ENCODE data around the gene CCDC13.

CCDC13 gene

GRCh38 chr3:42732829-42733459, 40.1 kb downstream of the CCDC13 start:
- no peak for DNase-seq

DNA sequence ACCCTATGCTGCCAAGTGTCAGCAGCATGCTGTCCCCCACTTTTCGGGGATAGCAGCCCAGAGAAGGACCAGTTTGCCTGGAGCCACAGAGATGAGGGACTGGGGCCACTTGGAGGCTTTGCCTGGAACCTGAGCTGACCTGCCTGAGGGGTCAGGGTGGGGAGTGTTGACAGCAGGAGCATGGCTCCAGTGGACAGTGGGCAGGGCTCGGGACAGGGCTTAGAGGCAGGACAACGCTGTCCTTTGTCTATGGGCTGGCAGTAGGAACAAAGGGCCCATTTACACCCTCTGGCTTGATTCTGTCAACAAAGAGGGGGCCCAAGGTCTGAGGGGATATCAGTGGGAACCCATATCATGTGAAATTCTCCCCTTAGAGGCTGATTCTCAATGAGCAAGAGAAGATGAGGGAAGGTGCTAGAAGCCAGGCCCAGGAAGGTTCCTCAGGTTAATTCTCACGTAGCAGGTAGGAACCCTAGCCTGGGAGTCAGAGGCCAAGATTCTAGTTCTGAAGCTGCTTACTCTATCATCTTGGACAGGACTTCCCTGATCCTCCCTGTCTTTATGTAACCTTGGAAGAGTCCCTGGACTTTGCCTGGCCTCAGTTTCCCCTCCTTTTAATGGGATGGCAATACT, 40.7 kb downstream of the CCDC13 start:
- no peak for DNase-seq

DNA sequence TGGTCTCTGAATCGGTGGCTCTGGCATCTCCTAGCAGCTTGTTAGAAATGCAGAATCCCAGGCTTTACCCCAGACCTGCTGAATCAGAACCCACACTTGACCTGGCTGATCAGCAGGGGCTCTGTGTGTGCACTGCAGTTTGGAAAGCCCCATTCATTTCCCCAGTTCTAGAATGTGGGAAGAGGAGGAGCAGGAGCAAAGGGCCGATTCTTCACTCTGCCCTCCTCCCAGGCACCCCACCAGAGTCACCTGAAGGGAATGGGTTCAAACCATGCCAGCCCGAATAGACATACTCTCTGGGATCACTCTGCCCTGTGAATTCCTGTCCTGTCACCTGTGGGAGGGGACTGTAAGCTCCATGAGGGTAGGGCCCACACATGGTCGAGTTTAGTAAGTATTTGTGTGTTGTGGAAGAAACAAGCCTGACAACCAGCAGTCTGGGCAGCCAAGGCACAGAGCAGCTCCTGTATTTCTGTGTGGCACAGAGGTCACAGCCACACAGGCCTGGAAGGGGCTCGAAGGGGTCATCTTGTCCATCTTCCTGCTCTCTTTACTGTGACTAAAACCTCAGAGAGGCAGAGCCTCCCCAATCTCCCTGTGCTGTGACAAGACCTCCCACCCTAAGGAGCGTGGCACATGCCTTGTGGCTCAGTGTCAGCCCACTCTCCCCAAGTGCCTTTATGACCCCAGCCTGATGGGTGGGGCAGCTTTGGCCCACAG, 41.4 kb downstream of the CCDC13 start:
- DNase-seq = no peak

- DNase-seq = no peak
Measured at GRCh38 chr3:42730706-42731420, 42.2 kb downstream of the CCDC13 start.

- DNase-seq = no peak
Measured at GRCh38 chr3:42730294-42730693, 42.8 kb downstream of the CCDC13 start.

DNA sequence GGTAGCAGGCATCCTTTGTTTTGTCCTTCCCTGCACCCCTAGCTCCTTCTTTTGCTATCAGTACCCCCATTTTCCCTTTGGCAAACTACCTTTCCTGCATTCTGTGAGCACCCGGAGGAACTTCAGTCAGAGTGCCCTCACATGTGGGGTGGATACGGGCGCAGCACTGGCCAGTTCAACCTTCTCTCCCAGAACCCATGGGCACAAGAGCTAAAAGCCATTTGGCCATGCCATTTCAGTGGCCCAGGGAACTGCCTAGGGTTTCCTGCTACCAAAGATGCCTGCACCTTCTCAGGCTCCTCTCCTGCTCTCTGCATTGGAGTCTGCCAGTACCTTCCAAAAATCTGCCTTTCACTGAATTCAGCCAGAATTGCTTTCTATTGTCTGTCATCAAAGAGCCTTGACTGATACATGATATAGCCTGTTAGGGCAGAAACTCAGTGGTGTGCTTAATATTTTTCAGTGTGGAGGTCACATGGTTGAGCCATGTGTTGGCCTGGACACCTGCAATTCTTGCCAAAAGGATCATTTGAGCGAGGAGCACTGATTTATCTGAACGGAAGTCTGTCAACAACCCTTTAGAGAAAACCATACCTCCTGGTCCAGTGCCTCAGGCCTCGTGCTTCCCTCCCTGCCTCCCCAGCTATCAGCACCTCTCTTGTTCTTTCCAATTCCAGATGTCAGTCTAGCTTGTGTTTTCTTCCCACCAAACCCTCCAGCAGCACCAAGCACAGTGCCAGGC, 43.5 kb downstream of the CCDC13 start:
- no peak for DNase-seq

GRCh38 chr3:42728668-42729364, 44.2 kb downstream of the CCDC13 start:
- DNase-seq = no peak

GRCh38 chr3:42728056-42728455, 45.0 kb downstream of the CCDC13 start:
- DNase-seq = no peak

- no peak for DNase-seq
Measured at GRCh38 chr3:42725454-42725853, 47.6 kb downstream of the CCDC13 start.

GRCh38 chr3:42723219-42723618, 49.8 kb downstream of the CCDC13 start:
- no peak for DNase-seq
